GM23338 (cell line): ENCODE measurements around the gene SS18.

Source experiments
- CREB1 ChIP-seq: fragments of 250-450 bp; sonication (Bioruptor Pico); IDR thresholded peaks from 2 replicates; pipeline ENCODE4 v1.5.0; 2020; ENCODE audit warnings: low read depth, mild to moderate bottlenecking, moderate library complexity
- CTCF ChIP-seq, 2 experiments: fragments of 200-600 bp in 1 of 2; sonication (generic) in 1 of 2; conservative IDR thresholded peaks; 2 replicates each; pipeline versions ENCODE4 v1.5.1 to v1.6.1; 2016 to 2017; ENCODE audit warnings: antibody characterized with exemption in 2 of 2, low read depth in 2 of 2, mild to moderate bottlenecking in 2 of 2, moderate library complexity in 1 of 2
- EZH2 ChIP-seq: fragments of 200-600 bp; sonication (generic); IDR thresholded peaks from one replicate; pipeline ENCODE4 v1.8.0; 2017; ENCODE audit warnings: antibody characterized with exemption, mild to moderate bottlenecking, low read depth; ENCODE audit not compliant: unreplicated experiment
- EZH2phosphoT487 ChIP-seq: fragments of 200-600 bp; sonication (generic); IDR thresholded peaks from one replicate; pipeline ENCODE4 v1.8.1; 2018; ENCODE audit warnings: antibody characterized with exemption; ENCODE audit not compliant: unreplicated experiment
- JUNB ChIP-seq: IDR thresholded peaks from one replicate; pipeline ENCODE4 v1.6.1; 2016; ENCODE audit warnings: antibody characterized with exemption; ENCODE audit not compliant: unreplicated experiment
- POLR2AphosphoS5 ChIP-seq: IDR thresholded peaks from 2 replicates; pipeline ENCODE4 v1.6.1; 2016; ENCODE audit warnings: antibody characterized with exemption, low read depth
- TF ChIP-seq, protein P1 (sequence below): fragments of 250-450 bp; sonication (Bioruptor Pico); IDR thresholded peaks from 2 replicates; pipeline ENCODE4 v1.5.0; 2020; ENCODE audit warnings: mild to moderate bottlenecking, moderate library complexity
- TF ChIP-seq, protein P2 (sequence below): IDR thresholded peaks from one replicate; pipeline ENCODE4 v1.6.1; 2018; ENCODE audit warnings: antibody characterized with exemption; ENCODE audit not compliant: unreplicated experiment

DNA sequence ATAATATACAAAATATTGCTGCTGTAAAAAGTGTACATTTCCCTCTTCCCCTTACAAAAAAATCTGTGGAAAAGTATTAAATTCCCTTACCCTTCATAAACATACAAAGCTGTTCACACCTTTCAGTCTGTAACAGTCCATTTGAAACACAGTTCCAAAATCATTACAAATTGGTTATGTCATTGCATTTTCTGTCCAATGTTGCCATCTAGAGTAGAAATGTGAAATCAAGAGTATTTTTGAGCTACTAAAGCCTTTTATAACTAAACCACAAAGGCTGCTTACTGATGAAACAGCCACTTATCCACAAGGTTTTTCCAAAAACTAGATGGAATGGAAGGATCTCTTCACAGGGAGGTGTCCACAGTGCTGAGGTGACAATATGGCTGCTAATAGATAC lies 72.5 kb downstream of the SS18 start:
- TF ChIP-seq CREB1 (CRISPR knock-in tag) (no peak), CTCF (conservative IDR thresholded peaks at IDR 0.05; ENCODE audit: low read depth in 2 of 2) (no peak), POLR2AphosphoS5 (no peak), EZH2 (no peak), EZH2phosphoT487 (no peak), JUNB (no peak)
- TF ChIP-seq, protein P1, sequence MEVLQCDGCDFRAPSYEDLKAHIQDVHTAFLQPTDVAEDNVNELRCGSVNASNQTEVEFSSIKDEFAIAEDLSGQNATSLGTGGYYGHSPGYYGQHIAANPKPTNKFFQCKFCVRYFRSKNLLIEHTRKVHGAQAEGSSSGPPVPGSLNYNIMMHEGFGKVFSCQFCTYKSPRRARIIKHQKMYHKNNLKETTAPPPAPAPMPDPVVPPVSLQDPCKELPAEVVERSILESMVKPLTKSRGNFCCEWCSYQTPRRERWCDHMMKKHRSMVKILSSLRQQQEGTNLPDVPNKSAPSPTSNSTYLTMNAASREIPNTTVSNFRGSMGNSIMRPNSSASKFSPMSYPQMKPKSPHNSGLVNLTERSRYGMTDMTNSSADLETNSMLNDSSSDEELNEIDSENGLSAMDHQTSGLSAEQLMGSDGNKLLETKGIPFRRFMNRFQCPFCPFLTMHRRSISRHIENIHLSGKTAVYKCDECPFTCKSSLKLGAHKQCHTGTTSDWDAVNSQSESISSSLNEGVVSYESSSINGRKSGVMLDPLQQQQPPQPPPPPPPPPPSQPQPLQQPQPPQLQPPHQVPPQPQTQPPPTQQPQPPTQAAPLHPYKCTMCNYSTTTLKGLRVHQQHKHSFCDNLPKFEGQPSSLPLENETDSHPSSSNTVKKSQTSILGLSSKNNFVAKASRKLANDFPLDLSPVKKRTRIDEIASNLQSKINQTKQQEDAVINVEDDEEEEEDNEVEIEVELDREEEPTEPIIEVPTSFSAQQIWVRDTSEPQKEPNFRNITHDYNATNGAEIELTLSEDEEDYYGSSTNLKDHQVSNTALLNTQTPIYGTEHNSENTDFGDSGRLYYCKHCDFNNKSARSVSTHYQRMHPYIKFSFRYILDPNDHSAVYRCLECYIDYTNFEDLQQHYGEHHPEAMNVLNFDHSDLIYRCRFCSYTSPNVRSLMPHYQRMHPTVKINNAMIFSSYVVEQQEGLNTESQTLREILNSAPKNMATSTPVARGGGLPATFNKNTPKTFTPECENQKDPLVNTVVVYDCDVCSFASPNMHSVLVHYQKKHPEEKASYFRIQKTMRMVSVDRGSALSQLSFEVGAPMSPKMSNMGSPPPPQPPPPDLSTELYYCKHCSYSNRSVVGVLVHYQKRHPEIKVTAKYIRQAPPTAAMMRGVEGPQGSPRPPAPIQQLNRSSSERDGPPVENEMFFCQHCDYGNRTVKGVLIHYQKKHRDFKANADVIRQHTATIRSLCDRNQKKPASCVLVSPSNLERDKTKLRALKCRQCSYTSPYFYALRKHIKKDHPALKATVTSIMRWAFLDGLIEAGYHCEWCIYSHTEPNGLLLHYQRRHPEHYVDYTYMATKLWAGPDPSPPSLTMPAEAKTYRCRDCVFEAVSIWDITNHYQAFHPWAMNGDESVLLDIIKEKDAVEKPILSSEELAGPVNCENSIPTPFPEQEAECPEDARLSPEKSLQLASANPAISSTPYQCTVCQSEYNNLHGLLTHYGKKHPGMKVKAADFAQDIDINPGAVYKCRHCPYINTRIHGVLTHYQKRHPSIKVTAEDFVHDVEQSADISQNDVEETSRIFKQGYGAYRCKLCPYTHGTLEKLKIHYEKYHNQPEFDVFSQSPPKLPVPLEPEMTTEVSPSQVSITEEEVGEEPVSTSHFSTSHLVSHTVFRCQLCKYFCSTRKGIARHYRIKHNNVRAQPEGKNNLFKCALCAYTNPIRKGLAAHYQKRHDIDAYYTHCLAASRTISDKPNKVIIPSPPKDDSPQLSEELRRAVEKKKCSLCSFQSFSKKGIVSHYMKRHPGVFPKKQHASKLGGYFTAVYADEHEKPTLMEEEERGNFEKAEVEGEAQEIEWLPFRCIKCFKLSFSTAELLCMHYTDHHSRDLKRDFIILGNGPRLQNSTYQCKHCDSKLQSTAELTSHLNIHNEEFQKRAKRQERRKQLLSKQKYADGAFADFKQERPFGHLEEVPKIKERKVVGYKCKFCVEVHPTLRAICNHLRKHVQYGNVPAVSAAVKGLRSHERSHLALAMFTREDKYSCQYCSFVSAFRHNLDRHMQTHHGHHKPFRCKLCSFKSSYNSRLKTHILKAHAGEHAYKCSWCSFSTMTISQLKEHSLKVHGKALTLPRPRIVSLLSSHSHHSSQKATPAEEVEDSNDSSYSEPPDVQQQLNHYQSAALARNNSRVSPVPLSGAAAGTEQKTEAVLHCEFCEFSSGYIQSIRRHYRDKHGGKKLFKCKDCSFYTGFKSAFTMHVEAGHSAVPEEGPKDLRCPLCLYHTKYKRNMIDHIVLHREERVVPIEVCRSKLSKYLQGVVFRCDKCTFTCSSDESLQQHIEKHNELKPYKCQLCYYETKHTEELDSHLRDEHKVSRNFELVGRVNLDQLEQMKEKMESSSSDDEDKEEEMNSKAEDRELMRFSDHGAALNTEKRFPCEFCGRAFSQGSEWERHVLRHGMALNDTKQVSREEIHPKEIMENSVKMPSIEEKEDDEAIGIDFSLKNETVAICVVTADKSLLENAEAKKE (CRISPR knock-in tag): no peak
- TF ChIP-seq, protein P2, sequence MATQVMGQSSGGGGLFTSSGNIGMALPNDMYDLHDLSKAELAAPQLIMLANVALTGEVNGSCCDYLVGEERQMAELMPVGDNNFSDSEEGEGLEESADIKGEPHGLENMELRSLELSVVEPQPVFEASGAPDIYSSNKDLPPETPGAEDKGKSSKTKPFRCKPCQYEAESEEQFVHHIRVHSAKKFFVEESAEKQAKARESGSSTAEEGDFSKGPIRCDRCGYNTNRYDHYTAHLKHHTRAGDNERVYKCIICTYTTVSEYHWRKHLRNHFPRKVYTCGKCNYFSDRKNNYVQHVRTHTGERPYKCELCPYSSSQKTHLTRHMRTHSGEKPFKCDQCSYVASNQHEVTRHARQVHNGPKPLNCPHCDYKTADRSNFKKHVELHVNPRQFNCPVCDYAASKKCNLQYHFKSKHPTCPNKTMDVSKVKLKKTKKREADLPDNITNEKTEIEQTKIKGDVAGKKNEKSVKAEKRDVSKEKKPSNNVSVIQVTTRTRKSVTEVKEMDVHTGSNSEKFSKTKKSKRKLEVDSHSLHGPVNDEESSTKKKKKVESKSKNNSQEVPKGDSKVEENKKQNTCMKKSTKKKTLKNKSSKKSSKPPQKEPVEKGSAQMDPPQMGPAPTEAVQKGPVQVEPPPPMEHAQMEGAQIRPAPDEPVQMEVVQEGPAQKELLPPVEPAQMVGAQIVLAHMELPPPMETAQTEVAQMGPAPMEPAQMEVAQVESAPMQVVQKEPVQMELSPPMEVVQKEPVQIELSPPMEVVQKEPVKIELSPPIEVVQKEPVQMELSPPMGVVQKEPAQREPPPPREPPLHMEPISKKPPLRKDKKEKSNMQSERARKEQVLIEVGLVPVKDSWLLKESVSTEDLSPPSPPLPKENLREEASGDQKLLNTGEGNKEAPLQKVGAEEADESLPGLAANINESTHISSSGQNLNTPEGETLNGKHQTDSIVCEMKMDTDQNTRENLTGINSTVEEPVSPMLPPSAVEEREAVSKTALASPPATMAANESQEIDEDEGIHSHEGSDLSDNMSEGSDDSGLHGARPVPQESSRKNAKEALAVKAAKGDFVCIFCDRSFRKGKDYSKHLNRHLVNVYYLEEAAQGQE: no peak
